K562 (cell line): Measurements from ENCODE around the gene NTM. TPM values are rescaled to one million over a fixed set of nuclear protein-coding genes. Genes with fewer than 3 reads are reported as not detected.

Experiments
- ATAC-seq: fragments of 200-7000 bp; cut with Tn5 transposase; 3 replicates; pipeline ENCODE4 v1.9.1; 2020; ENCODE audit warnings: moderate library complexity
- BruUV-seq: library from RNA; stranded (reverse); fragments of 400-500 nt; replicated peaks from 2 replicates; lab custom pipeline; 2021; lab: Mats Ljungman, UMichigan
- CTCF ChIA-PET: fragments of 300-600 bp; formaldehyde crosslinking; extraction: SDS; loops from one replicate; lab custom pipeline; 2021; ENCODE audit warnings: low intra/inter-chr PET ratio; lab: Yijun Ruan, JAX
- POLR2A ChIA-PET: fragments of 300-600, 350-650 bp; sonication (Branson Sonifier 250); formaldehyde crosslinking; extraction: SDS; loops from one replicate; lab custom pipeline; 2021; ENCODE audit warnings: antibody characterized with exemption, inconsistent platforms; lab: Yijun Ruan, JAX
- DNase-seq, 4 experiments: peaks; one replicate each; pipeline versions ENCODE4 v3.0.0 to v3.0.0-alpha.2; 2011 to 2018; ENCODE audit warnings: low spot score in 3 of 4, mixed read lengths in 3 of 4; ENCODE audit errors: extremely low read depth in 1 of 4
- FAIRE-seq: peaks from 2 replicates; lab custom pipeline; 2011; peaks lifted over from hg19 to GRCh38; lab: Jason Lieb, UNC
- H2AFZ ChIP-seq: 2 replicates; pipeline ENCODE4 v1.6.0; 2011; ENCODE audit warnings: low read depth, low read length, control low read depth, inconsistent platforms
- H3K27ac ChIP-seq: fragments of 200-600 bp; 3 replicates; pipeline ENCODE4 v1.8.0; 2011; ENCODE audit warnings: low read depth, mild to moderate bottlenecking, control low read depth, inconsistent platforms, low read length, moderate library complexity, mixed read lengths; ENCODE audit errors: extremely low read depth
- H3K27me3 ChIP-seq, 2 experiments: fragments of 300-600 bp in 1 of 2; 2 replicates in 1 of 2; 3 replicates in 1 of 2; pipeline versions ENCODE4 v1.6.0 to v1.8.0; 2011; ENCODE audit warnings: inconsistent platforms in 2 of 2, low read length in 2 of 2, mild to moderate bottlenecking in 1 of 2, mixed read lengths in 1 of 2, moderate library complexity in 1 of 2; ENCODE audit not compliant: control insufficient read depth in 2 of 2, insufficient read depth in 2 of 2
- H3K36me3 ChIP-seq: fragments of 300-600 bp; 3 replicates; pipeline ENCODE4 v1.8.0; 2011; ENCODE audit warnings: mild to moderate bottlenecking, low read length, inconsistent platforms; ENCODE audit not compliant: control insufficient read depth, insufficient read depth
- H3K4me1 ChIP-seq, 2 experiments: fragments of 200-600 bp in 1 of 2; replicated peaks in 1 of 2; 2 replicates in 1 of 2; 3 replicates in 1 of 2; pipeline versions ENCODE4 v1.5.1 to v1.8.0; 2011; ENCODE audit warnings: inconsistent platforms in 2 of 2, low read length in 2 of 2, mild to moderate bottlenecking in 1 of 2, mixed read lengths in 1 of 2, moderate library complexity in 1 of 2; ENCODE audit not compliant: control insufficient read depth in 2 of 2, insufficient read depth in 2 of 2
- H3K4me2 ChIP-seq: 2 replicates; pipeline ENCODE4 v1.6.1; 2011; ENCODE audit warnings: low read length, control low read depth, inconsistent platforms, mixed read lengths; ENCODE audit not compliant: insufficient read depth
- H3K4me3 ChIP-seq: fragments of 200-600 bp; sonication (generic), shearing (Covaris generic); 2 replicates; pipeline ENCODE4 v1.5.1; 2016; ENCODE audit warnings: control low read depth, inconsistent platforms
- H3K79me2 ChIP-seq: fragments of 200-600 bp; 3 replicates; pipeline ENCODE4 v1.8.0; 2011; ENCODE audit warnings: low read length, inconsistent platforms; ENCODE audit not compliant: control insufficient read depth, insufficient read depth
- H3K9ac ChIP-seq, 2 experiments: 2 replicates each; pipeline versions ENCODE4 v1.6.0 to v1.6.1; 2011; ENCODE audit warnings: low read depth in 2 of 2, low read length in 2 of 2, control low read depth in 1 of 2, inconsistent platforms in 1 of 2, mild to moderate bottlenecking in 1 of 2, mixed read lengths in 1 of 2; ENCODE audit not compliant: insufficient read depth in 1 of 2
- H3K9me1 ChIP-seq: one replicate; pipeline ENCODE4 v1.6.0; 2011; ENCODE audit warnings: inconsistent platforms, mild to moderate bottlenecking, low read length, moderate library complexity; ENCODE audit not compliant: control insufficient read depth, insufficient read depth
- H3K9me3 ChIP-seq: replicated peaks from 2 replicates; pipeline ENCODE4 v1.5.1; 2011; ENCODE audit warnings: low read depth, low read length, inconsistent platforms; ENCODE audit not compliant: control insufficient read depth, insufficient read depth
- H4K20me1 ChIP-seq: replicated peaks from 2 replicates; pipeline ENCODE4 v1.6.1; 2011; ENCODE audit warnings: low read length, inconsistent platforms, mixed read lengths; ENCODE audit not compliant: control insufficient read depth, insufficient read depth
- CAMTA2 ChIP-seq: fragments of 250-450 bp; sonication (Bioruptor Pico); conservative IDR thresholded peaks from 2 replicates; pipeline ENCODE4 v1.5.1; 2022
- GTF3C2 ChIP-seq: IDR thresholded peaks from 3 replicates; pipeline ENCODE4 v1.6.1; 2011; ENCODE audit warnings: borderline replicate concordance, mild to moderate bottlenecking, moderate library complexity; ENCODE audit not compliant: insufficient read length; ENCODE audit errors: extremely low read depth
- HCFC1 ChIP-seq: IDR thresholded peaks from 2 replicates; pipeline ENCODE4 v1.6.1; 2012; ENCODE audit warnings: low read depth, low read length, improper control_type of control experiment
- ILK ChIP-seq: fragments of 450-650 bp; IDR thresholded peaks from 2 replicates; pipeline ENCODE4 v1.6.1; 2016; ENCODE audit warnings: missing genetic modification characterization, low read depth, mild to moderate bottlenecking, missing compliant biosample characterization, moderate library complexity, borderline replicate concordance
- IRF2 ChIP-seq: sonication (generic); formaldehyde crosslinking; IDR thresholded peaks from 2 replicates; pipeline ENCODE4 v1.8.1; 2022; ENCODE audit warnings: mild to moderate bottlenecking, missing genetic modification reagents
- KDM1A ChIP-seq, 2 experiments: fragments of 450-650 bp; IDR thresholded peaks; 2 replicates each; pipeline ENCODE4 v1.6.1; 2016; ENCODE audit warnings: mild to moderate bottlenecking in 2 of 2
- SAFB ChIP-seq: fragments of 200-400 bp; formaldehyde crosslinking; IDR thresholded peaks from 2 replicates; pipeline ENCODE4 v1.6.1; 2017; ENCODE audit warnings: low read depth, low read length, borderline replicate concordance
- SAP30 ChIP-seq: fragments of 200-600 bp; sonication (generic); IDR thresholded peaks from 2 replicates; pipeline ENCODE4 v1.6.1; 2012; ENCODE audit warnings: borderline replicate concordance, low read depth, mild to moderate bottlenecking, moderate library complexity, low read length, control low read depth, inconsistent platforms; ENCODE audit not compliant: insufficient read depth, poor library complexity, severe bottlenecking
- ZC3H11A ChIP-seq: IDR thresholded peaks from 2 replicates; pipeline ENCODE4 v1.6.1; 2012; ENCODE audit warnings: low read depth, low read length, improper control_type of control experiment
- ZFP30 ChIP-seq: fragments of 250-450 bp; sonication (Bioruptor Pico); IDR thresholded peaks from 2 replicates; pipeline ENCODE4 v1.8.0; 2022; ENCODE audit warnings: moderate library complexity, mild to moderate bottlenecking, inconsistent platforms, borderline replicate concordance
- ZNF384 ChIP-seq: IDR thresholded peaks from 2 replicates; pipeline ENCODE4 v1.6.1; 2012; ENCODE audit warnings: low read depth, low read length, improper control_type of control experiment
- ZNF668 ChIP-seq: fragments of 250-450 bp; sonication (Bioruptor Pico); IDR thresholded peaks from 2 replicates; pipeline ENCODE4 v1.8.0; 2022; ENCODE audit warnings: mild to moderate bottlenecking, inconsistent platforms
- WGBS: fragments of 100-300 bp; shearing (Covaris generic); methylation state at CpG from one replicate; pipeline ENCODE4 v1.1.6; 2016; ENCODE audit warnings: low coverage, mixed read lengths; ENCODE audit not compliant: insufficient coverage; ENCODE audit errors: missing lambda C conversion rate; 5-methylcytosine and 5-hydroxymethylcytosine counted together
- in situ Hi-C: fragments of 300-500 bp; cut with MboI; formaldehyde crosslinking; loops from 4 replicates; pipeline ENCODE4 v1.15.0; 2018; ENCODE audit warnings: inconsistent platforms, mixed read lengths
- intact Hi-C: fragments of 100-400 bp; cut with micrococcal nuclease; formaldehyde crosslinking; loops from 2 replicates; pipeline ENCODE4 v1.14.2; 2022
- polyA plus RNA-seq, 8 experiments: library from polyadenylated mRNA; depleted of rRNA in 4 of 8; stranded (reverse) in 5 of 8; unstranded in 3 of 8; fragments of >200 nt; fragmentation: Nextera tagmentation in 2 of 8; fragmentation: Illumina TruSeq in 1 of 8; extraction: Ambion mirVana in 2 of 8; extraction: Trizol in 1 of 8; gene quantifications; 2 replicates each; pipeline versions ENCODE4 v1.2.1 to v1.2.3, GENCODE V29; 2011 to 2014; ENCODE audit warnings: inconsistent platforms in 1 of 8, missing spikeins in 1 of 8
- total RNA-seq, 7 experiments: library from RNA; depleted of rRNA in 6 of 7; stranded (reverse); fragments of >200 nt in 6 of 7; fragmentation: Illumina TruSeq in 2 of 7; extraction: Trizol in 2 of 7; gene quantifications; 2 replicates each; pipeline versions ENCODE4 v1.2.1 to v1.2.3, GENCODE V29; 2011 to 2021; ENCODE audit warnings: low replicate concordance in 1 of 7
- TF ChIP-seq, protein P1 (sequence below): IDR thresholded peaks from 2 replicates; pipeline ENCODE4 v1.6.1; 2016; ENCODE audit warnings: missing genetic modification characterization, missing compliant biosample characterization
- TF ChIP-seq, protein P2 (sequence below): sonication (generic); formaldehyde crosslinking; IDR thresholded peaks from 2 replicates; pipeline ENCODE4 v1.8.0; 2022; ENCODE audit warnings: missing genetic modification reagents, mild to moderate bottlenecking, moderate library complexity, borderline replicate concordance

NTM gene
- total and polyA plus RNA-seq, 9 of the 15 experiments (the other 6 are each of a cell fraction or from before 2014, with no cell fraction given) = not detected

- no peak for ATAC-seq
- Histone ChIP-seq H3K9me3 (no peaks in the 10 kb centered on the region), H3K79me2 (no peaks in the 10 kb centered on the region), H4K20me1 (no peaks in the 10 kb centered on the region), H3K27me3 (no peaks in the 10 kb centered on the region), H3K36me3 (no peaks in the 10 kb centered on the region), H3K4me2 (no peak overlapping the region), H3K9ac (no peak overlapping the region), H3K9me1 (no peaks in the 10 kb centered on the region), H3K27ac (no peak overlapping the region), H3K4me1 (no peaks in the 10 kb centered on the region), H2AFZ (no peak overlapping the region), H3K4me3 (no peak overlapping the region)
- no peak for FAIRE-seq
- intact Hi-C loops = no loop called here
- POLR2A ChIA-PET = no interaction called here
- WGBS = 2% methylated on average over 4 of the region's 4 CpGs
- in situ Hi-C loops = no loop called here
- BruUV-seq = no TSS peak
- CTCF ChIA-PET = no interaction called here
- peak in 3 of 4 experiments; percentile 1 to 18 (median 18) for DNase-seq
- TF ChIP-seq IRF2 = no peak
- no peak for TF ChIP-seq GTF3C2
- no peak for TF ChIP-seq CAMTA2 (CRISPR knock-in tag)
- no peak for TF ChIP-seq HCFC1
- TF ChIP-seq ZFP30 (CRISPR knock-in tag) = no peak
- TF ChIP-seq SAFB = no peak
- TF ChIP-seq, protein P1, sequence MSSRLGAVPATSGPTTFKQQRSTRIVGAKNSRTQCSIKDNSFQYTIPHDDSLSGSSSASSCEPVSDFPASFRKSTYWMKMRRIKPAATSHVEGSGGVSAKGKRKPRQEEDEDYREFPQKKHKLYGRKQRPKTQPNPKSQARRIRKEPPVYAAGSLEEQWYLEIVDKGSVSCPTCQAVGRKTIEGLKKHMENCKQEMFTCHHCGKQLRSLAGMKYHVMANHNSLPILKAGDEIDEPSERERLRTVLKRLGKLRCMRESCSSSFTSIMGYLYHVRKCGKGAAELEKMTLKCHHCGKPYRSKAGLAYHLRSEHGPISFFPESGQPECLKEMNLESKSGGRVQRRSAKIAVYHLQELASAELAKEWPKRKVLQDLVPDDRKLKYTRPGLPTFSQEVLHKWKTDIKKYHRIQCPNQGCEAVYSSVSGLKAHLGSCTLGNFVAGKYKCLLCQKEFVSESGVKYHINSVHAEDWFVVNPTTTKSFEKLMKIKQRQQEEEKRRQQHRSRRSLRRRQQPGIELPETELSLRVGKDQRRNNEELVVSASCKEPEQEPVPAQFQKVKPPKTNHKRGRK = no peak
- no peak for TF ChIP-seq SAP30
- TF ChIP-seq, protein P2, sequence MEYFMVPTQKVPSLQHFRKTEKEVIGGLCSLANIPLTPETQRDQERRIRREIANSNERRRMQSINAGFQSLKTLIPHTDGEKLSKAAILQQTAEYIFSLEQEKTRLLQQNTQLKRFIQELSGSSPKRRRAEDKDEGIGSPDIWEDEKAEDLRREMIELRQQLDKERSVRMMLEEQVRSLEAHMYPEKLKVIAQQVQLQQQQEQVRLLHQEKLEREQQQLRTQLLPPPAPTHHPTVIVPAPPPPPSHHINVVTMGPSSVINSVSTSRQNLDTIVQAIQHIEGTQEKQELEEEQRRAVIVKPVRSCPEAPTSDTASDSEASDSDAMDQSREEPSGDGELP = no peak
- TF ChIP-seq ZNF668 (CRISPR knock-in tag) = no peak
- TF ChIP-seq ZNF384 = no peak
- TF ChIP-seq ZC3H11A = no peak
- TF ChIP-seq ILK (tag) = no peak
- TF ChIP-seq KDM1A (IDR thresholded peaks at IDR 0.05) = no peak
Measured at GRCh38 chr11:132099692-132100091, 729.3 kb downstream of the NTM start.
